ENCODE data around the gene COPS9. TPM values are rescaled to one million over a fixed set of nuclear protein-coding genes. Genes with fewer than 3 reads are reported as not detected.
A peak's percentile ranks its signal among the peaks of the same experiment; 100 is the strongest.

Gene COPS9
- polyA plus RNA-seq, 1 donor (not counting 4 experiments of a cell fraction or from before 2014, with no cell fraction given) = 399 TPM

DNA sequence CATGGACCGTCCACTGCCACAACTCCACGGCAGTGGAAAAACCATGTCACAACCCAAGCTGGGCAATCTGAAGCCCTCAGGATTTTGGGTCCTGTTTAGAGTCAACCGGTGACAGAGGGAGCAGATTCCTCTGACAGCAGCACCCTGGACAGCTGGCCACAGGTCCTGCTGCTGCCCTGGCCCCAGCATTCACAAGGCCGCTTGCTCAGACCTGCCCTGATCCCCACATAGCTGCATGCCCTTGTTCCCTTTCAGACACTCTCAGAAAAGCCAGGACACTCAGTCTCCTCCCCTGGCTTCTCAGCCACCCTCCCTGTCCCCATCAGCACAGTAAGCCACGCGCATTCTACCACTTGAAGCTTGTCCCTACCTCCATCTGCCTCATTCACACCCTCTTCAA, 1.6 kb downstream of the COPS9 start:
- no peak overlapping the region for H2AFZ ChIP-seq (ENCODE audit: control insufficient read depth, low read length)
- no peak overlapping the region for H3K27ac ChIP-seq (ENCODE audit: control insufficient read depth, insufficient read depth, low read length)
- peaks cover 3% of the 10 kb centered on the region for H3K9me1 ChIP-seq (ENCODE audit: control insufficient read depth, extremely low read depth, insufficient read depth, low read length)
- H3K9ac ChIP-seq (ENCODE audit: control insufficient read depth, extremely low read depth, insufficient read depth, low read length) = peak overlapping the region; percentile 94
- FAIRE-seq (no peak), DNase-seq (ENCODE audit: low read depth, low spot score) (no peak)
- no peaks in the 10 kb centered on the region for H4K20me1 ChIP-seq (ENCODE audit: control insufficient read depth, extremely low read depth, insufficient read depth, low read length)
- H3K4me1 ChIP-seq (ENCODE audit: control insufficient read depth, extremely low read depth, insufficient read depth, low read length) = peaks cover 24% of the 10 kb centered on the region
- no peaks in the 10 kb centered on the region for H3K9me3 ChIP-seq (ENCODE audit: control insufficient read depth, low read depth, low read length)
- H3K79me2 ChIP-seq (ENCODE audit: control insufficient read depth, insufficient read depth, low read length) = peaks cover 28% of the 10 kb centered on the region
- H3K4me2 ChIP-seq (ENCODE audit: control insufficient read depth, extremely low read depth, insufficient read depth, low read depth, low read length) = peak overlapping the region; percentile 98
- no peak for TF ChIP-seq EZH2 (IDR thresholded peaks at IDR 0.05; ENCODE audit: low read length)
- TF ChIP-seq, protein P1, sequence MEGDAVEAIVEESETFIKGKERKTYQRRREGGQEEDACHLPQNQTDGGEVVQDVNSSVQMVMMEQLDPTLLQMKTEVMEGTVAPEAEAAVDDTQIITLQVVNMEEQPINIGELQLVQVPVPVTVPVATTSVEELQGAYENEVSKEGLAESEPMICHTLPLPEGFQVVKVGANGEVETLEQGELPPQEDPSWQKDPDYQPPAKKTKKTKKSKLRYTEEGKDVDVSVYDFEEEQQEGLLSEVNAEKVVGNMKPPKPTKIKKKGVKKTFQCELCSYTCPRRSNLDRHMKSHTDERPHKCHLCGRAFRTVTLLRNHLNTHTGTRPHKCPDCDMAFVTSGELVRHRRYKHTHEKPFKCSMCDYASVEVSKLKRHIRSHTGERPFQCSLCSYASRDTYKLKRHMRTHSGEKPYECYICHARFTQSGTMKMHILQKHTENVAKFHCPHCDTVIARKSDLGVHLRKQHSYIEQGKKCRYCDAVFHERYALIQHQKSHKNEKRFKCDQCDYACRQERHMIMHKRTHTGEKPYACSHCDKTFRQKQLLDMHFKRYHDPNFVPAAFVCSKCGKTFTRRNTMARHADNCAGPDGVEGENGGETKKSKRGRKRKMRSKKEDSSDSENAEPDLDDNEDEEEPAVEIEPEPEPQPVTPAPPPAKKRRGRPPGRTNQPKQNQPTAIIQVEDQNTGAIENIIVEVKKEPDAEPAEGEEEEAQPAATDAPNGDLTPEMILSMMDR (optimal IDR thresholded peaks at IDR 0.05 in 1 of 3, IDR thresholded peaks at IDR 0.05 in 1 of 3, conservative IDR thresholded peaks at IDR 0.05 in 1 of 3; ENCODE audit: extremely low read depth in 1 of 3, insufficient read depth in 2 of 3, low read length in 3 of 3) = no peak
- no peaks in the 10 kb centered on the region for H3K27me3 ChIP-seq (ENCODE audit: control insufficient read depth, extremely low read depth, insufficient read depth, low read length)
- H3K36me3 ChIP-seq (ENCODE audit: control insufficient read depth in 2 of 2, extremely low read depth in 1 of 2, insufficient read depth in 2 of 2, low read length in 2 of 2) = peaks cover 24 to 32% of the 10 kb centered on the region in 2 experiments
- H3K4me3 ChIP-seq (ENCODE audit: control insufficient read depth in 2 of 3, extremely low read depth in 1 of 3, insufficient read depth in 2 of 3, low read depth in 1 of 3, low read length in 3 of 3) = peak overlapping the region in 2 of 3 experiments; percentile 84 to 93
- dilution Hi-C loops (cut with MboI; ENCODE audit: extremely low pct_ligation_motif_present, low sequenced_read_pairs) = no loop called here

- no peak for TF ChIP-seq EZH2 (IDR thresholded peaks at IDR 0.05; ENCODE audit: low read length)
- TF ChIP-seq, protein P1 (optimal IDR thresholded peaks at IDR 0.05 in 1 of 3, IDR thresholded peaks at IDR 0.05 in 1 of 3, conservative IDR thresholded peaks at IDR 0.05 in 1 of 3; ENCODE audit: extremely low read depth in 1 of 3, insufficient read depth in 2 of 3, low read length in 3 of 3) = no peak
- H3K9ac ChIP-seq (ENCODE audit: control insufficient read depth, extremely low read depth, insufficient read depth, low read length) = no peak overlapping the region
- dilution Hi-C loops (cut with MboI; ENCODE audit: extremely low pct_ligation_motif_present, low sequenced_read_pairs) = no loop called here
- no peaks in the 10 kb centered on the region for H3K9me3 ChIP-seq (ENCODE audit: control insufficient read depth, low read depth, low read length)
- DNase-seq (ENCODE audit: low read depth, low spot score) (no peak), FAIRE-seq (no peak)
- H3K36me3 ChIP-seq (ENCODE audit: control insufficient read depth in 2 of 2, extremely low read depth in 1 of 2, insufficient read depth in 2 of 2, low read length in 2 of 2) = peaks cover 32 to 38% of the 10 kb centered on the region in 2 experiments
- no peaks in the 10 kb centered on the region for H4K20me1 ChIP-seq (ENCODE audit: control insufficient read depth, extremely low read depth, insufficient read depth, low read length)
- no peak overlapping the region for H3K4me2 ChIP-seq (ENCODE audit: control insufficient read depth, extremely low read depth, insufficient read depth, low read depth, low read length)
- no peak overlapping the region for H3K27ac ChIP-seq (ENCODE audit: control insufficient read depth, insufficient read depth, low read length)
- peaks cover 21% of the 10 kb centered on the region for H3K4me1 ChIP-seq (ENCODE audit: control insufficient read depth, extremely low read depth, insufficient read depth, low read length)
- no peaks in the 10 kb centered on the region for H3K27me3 ChIP-seq (ENCODE audit: control insufficient read depth, extremely low read depth, insufficient read depth, low read length)
- H2AFZ ChIP-seq (ENCODE audit: control insufficient read depth, low read length) = no peak overlapping the region
- H3K79me2 ChIP-seq (ENCODE audit: control insufficient read depth, insufficient read depth, low read length) = peaks cover 28% of the 10 kb centered on the region
- H3K9me1 ChIP-seq (ENCODE audit: control insufficient read depth, extremely low read depth, insufficient read depth, low read length) = peaks cover 3% of the 10 kb centered on the region
- H3K4me3 ChIP-seq (ENCODE audit: control insufficient read depth in 2 of 3, extremely low read depth in 1 of 3, insufficient read depth in 2 of 3, low read depth in 1 of 3, low read length in 3 of 3) = no peak overlapping the region
Measured at GRCh38 chr2:240133401-240133800, 2.7 kb downstream of the COPS9 start.

Measured in keratinocyte (primary cell).